MM.1S (cell line): ENCODE data around the gene ANKAR.
"Not testable (repeated sequence)": the region's sequence is repeated elsewhere in the genome, so short reads cannot be mapped to it uniquely, and the experiment has no call there.

Experiments used
- DNase-seq: peaks from one replicate; pipeline ENCODE4 v3.0.0-alpha.2; 2015
- H2AFZ ChIP-seq: fragments of 300-600 bp; sonication (generic); 2 replicates; pipeline ENCODE4 v1.6.0; 2016; ENCODE audit warnings: antibody characterized with exemption, low read length
- H3F3A ChIP-seq: fragments of 300-600 bp; sonication (generic); 2 replicates; pipeline ENCODE4 v1.6.1; 2016; ENCODE audit warnings: mild to moderate bottlenecking, antibody characterized with exemption, low read length, moderate library complexity, mixed read lengths; ENCODE audit not compliant: insufficient read depth
- H3K27ac ChIP-seq: fragments of 300-600 bp; sonication (generic); 2 replicates; pipeline ENCODE4 v1.5.1; 2016; ENCODE audit warnings: mild to moderate bottlenecking, low read length
- H3K27me3 ChIP-seq: fragments of 300-600 bp; sonication (generic); replicated peaks from 2 replicates; pipeline ENCODE4 v1.6.0; 2016; ENCODE audit warnings: low read length; ENCODE audit not compliant: insufficient read depth
- H3K36me3 ChIP-seq: fragments of 300-600 bp; sonication (generic); replicated peaks from 2 replicates; pipeline ENCODE4 v1.6.1; 2016; ENCODE audit warnings: mild to moderate bottlenecking, low read length, mixed read lengths; ENCODE audit not compliant: insufficient read depth
- H3K4me1 ChIP-seq: fragments of 300-600 bp; sonication (generic); 2 replicates; pipeline ENCODE4 v1.6.1; 2016; ENCODE audit warnings: low read length, mixed read lengths
- H3K4me2 ChIP-seq: fragments of 300-600 bp; sonication (generic); 2 replicates; pipeline ENCODE4 v1.6.0; 2016; ENCODE audit warnings: low read depth, low read length
- H3K4me3 ChIP-seq: fragments of 300-600 bp; sonication (generic); 2 replicates; pipeline ENCODE4 v1.5.1; 2016; ENCODE audit warnings: low read length, mixed read lengths
- H3K79me2 ChIP-seq: fragments of 300-600 bp; sonication (generic); 2 replicates; pipeline ENCODE4 v1.6.1; 2016; ENCODE audit warnings: mixed run types, low read length, mixed read lengths
- H3K9ac ChIP-seq: fragments of 300-600 bp; sonication (generic); 2 replicates; pipeline ENCODE4 v1.6.1; 2016; ENCODE audit warnings: low read length, mixed read lengths
- H3K9me2 ChIP-seq: fragments of 300-600 bp; sonication (generic); replicated peaks from 2 replicates; pipeline ENCODE4 v1.6.1; 2016; ENCODE audit warnings: mild to moderate bottlenecking, low read length, mixed read lengths; ENCODE audit not compliant: insufficient read depth
- H3K9me3 ChIP-seq: fragments of 300-600 bp; sonication (generic); replicated peaks from 2 replicates; pipeline ENCODE4 v1.6.1; 2016; ENCODE audit warnings: mild to moderate bottlenecking, low read length, mixed read lengths; ENCODE audit not compliant: insufficient read depth
- H4K20me1 ChIP-seq: fragments of 300-600 bp; sonication (generic); 2 replicates; pipeline ENCODE4 v1.6.1; 2016; ENCODE audit warnings: mild to moderate bottlenecking, low read length, moderate library complexity, mixed read lengths; ENCODE audit not compliant: insufficient read depth
- CTCF ChIP-seq: fragments of 300-600 bp; sonication (generic); IDR thresholded peaks from 2 replicates; pipeline ENCODE4 v1.5.1; 2016; ENCODE audit warnings: antibody characterized with exemption, low read length, mixed read lengths
- EZH2 ChIP-seq: fragments of 300-600 bp; sonication (generic); optimal IDR thresholded peaks from 2 replicates; pipeline ENCODE3; 2017; ENCODE audit warnings: low read depth, mild to moderate bottlenecking, antibody characterized with exemption, low read length, mixed read lengths
- EZH2phosphoT487 ChIP-seq: fragments of 300-600 bp; sonication (generic); IDR thresholded peaks from 2 replicates; pipeline ENCODE4 v1.6.1; 2018; ENCODE audit warnings: antibody characterized with exemption, low read length

The ANKAR gene

GRCh38 chr2:189684811-189685210 is 10.3 kb downstream of the ANKAR start:
- H3K4me3 ChIP-seq: no peak overlapping the region
- no peak for TF ChIP-seq CTCF
- TF ChIP-seq EZH2: no peak
- TF ChIP-seq EZH2phosphoT487: no peak
- no peaks in the 10 kb centered on the region for H3K9me3 ChIP-seq
- H3K27me3 ChIP-seq: no peaks in the 10 kb centered on the region
- no peak overlapping the region for H3K27ac ChIP-seq
- H3K9ac ChIP-seq: no peak overlapping the region
- H3K4me1 ChIP-seq: peaks cover 11% of the 10 kb centered on the region
- H3K79me2 ChIP-seq: peaks cover 6% of the 10 kb centered on the region; the same call in 1 of the 2 replicates
- no peaks in the 10 kb centered on the region for H4K20me1 ChIP-seq
- DNase-seq: no peak
- H3F3A ChIP-seq: peaks cover 6% of the 10 kb centered on the region; the same call in 1 of the 2 replicates
- H3K9me2 ChIP-seq: no peaks in the 10 kb centered on the region
- H3K36me3 ChIP-seq: no peaks in the 10 kb centered on the region
- H3K4me2 ChIP-seq: no peak overlapping the region
- no peak overlapping the region for H2AFZ ChIP-seq

GRCh38 chr2:189685540-189686229 is 11.2 kb downstream of the ANKAR start:
- no peaks in the 10 kb centered on the region for H3K27me3 ChIP-seq
- H3K79me2 ChIP-seq: peaks cover 6% of the 10 kb centered on the region; the same call in 1 of the 2 replicates
- no peaks in the 10 kb centered on the region for H3K9me3 ChIP-seq
- H3F3A ChIP-seq: peaks cover 6% of the 10 kb centered on the region; the same call in 1 of the 2 replicates
- 0 out of 2 replicates have a peak overlapping the region, but pooled peaks have one; percentile 2 for H3K27ac ChIP-seq
- H3K9ac ChIP-seq: no peak overlapping the region
- DNase-seq: peak; percentile 66
- H4K20me1 ChIP-seq: no peaks in the 10 kb centered on the region
- H2AFZ ChIP-seq: 0 out of 2 replicates have a peak overlapping the region, but pooled peaks have one; percentile 13
- no peaks in the 10 kb centered on the region for H3K36me3 ChIP-seq
- H3K4me1 ChIP-seq: peaks cover 11% of the 10 kb centered on the region
- H3K9me2 ChIP-seq: no peaks in the 10 kb centered on the region
- no peak for TF ChIP-seq EZH2phosphoT487
- TF ChIP-seq EZH2: no peak
- TF ChIP-seq CTCF: no peak
- no peak overlapping the region for H3K4me3 ChIP-seq
- peak overlapping the region; percentile 17; the same call in 1 of the 2 replicates for H3K4me2 ChIP-seq

- not testable (repeated sequence) for H3K27ac ChIP-seq, H3K27me3 ChIP-seq, DNase-seq, H3F3A ChIP-seq, H2AFZ ChIP-seq, H3K9ac ChIP-seq, H3K9me2 ChIP-seq, H3K79me2 ChIP-seq, H4K20me1 ChIP-seq, H3K4me2 ChIP-seq, H3K9me3 ChIP-seq, H3K4me3 ChIP-seq, H3K36me3 ChIP-seq
- H3K4me1 ChIP-seq: peaks cover 11% of the 10 kb centered on the region
Observed at GRCh38 chr2:189687796-189688195, 13.3 kb downstream of the ANKAR start.

- Histone ChIP-seq H3K4me3 (no peak overlapping the region), H3K9me3 (no peaks in the 10 kb centered on the region), H3K27me3 (no peaks in the 10 kb centered on the region), H3K36me3 (no peaks in the 10 kb centered on the region), H3K9me2 (no peaks in the 10 kb centered on the region), H3K27ac (no peak overlapping the region), H4K20me1 (no peaks in the 10 kb centered on the region), H3K79me2 (no peaks in the 10 kb centered on the region), H3K9ac (no peak overlapping the region), H2AFZ (no peak overlapping the region), H3F3A (no peaks in the 10 kb centered on the region), H3K4me2 (no peak overlapping the region), H3K4me1 (no peaks in the 10 kb centered on the region)
- TF ChIP-seq EZH2phosphoT487 (no peak), EZH2 (no peak), CTCF (no peak)
- DNase-seq: no peak
Observed at GRCh38 chr2:189696223-189696622, 21.8 kb downstream of the ANKAR start.
